ENCODE results near the gene MMEL1.

- TF ChIP-seq EP300 (IDR thresholded peaks at IDR 0.05; ENCODE audit: borderline replicate concordance) (no peak), REST (IDR thresholded peaks at IDR 0.05; ENCODE audit: low read depth) (no peak), CREB1 (IDR thresholded peaks at IDR 0.05; ENCODE audit: low read depth) (no peak), EGR1 (IDR thresholded peaks at IDR 0.05) (no peak), TAF1 (IDR thresholded peaks at IDR 0.05; ENCODE audit: low read depth) (no peak), MAX (IDR thresholded peaks at IDR 0.05) (no peak)
These were observed 3.7 kb downstream of the MMEL1 start for GRCh38 chr1:2628933-2629626.
